NCI-H1048 (cell line): ENCODE results near the gene MAML1.

Experiments used
- DNase-seq: peaks from one replicate; lab custom pipeline; 2025; lab: John Stamatoyannopoulos, UW

MAML1 gene

DNA sequence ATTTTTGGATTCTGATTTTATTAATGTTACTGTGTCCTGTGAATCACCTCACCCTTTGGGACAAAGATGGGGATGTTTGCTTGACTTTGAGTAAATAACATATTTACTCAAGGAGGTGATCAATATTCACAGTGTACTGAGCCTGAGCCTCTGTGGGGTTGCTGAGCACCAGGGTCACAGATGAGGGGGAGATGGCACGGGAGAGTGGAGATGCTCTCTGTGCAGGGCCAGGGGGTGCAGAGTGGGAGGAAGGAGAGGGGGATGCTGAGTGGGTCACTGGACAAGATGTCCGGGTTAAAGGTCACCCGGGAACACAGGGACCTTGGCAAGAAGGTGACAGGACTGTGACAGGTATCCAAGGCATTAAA is 92.1 kb downstream of the MAML1 start:
- no peak for DNase-seq

- DNase-seq = no peak
Measured at GRCh38 chr5:179825655-179826182, 93.1 kb downstream of the MAML1 start.
